GM19351 (cell line): ENCODE data around the gene WNK1.
A peak's percentile ranks its signal among the peaks of the same experiment; 100 is the strongest.
"Not testable (repeated sequence)": the region's sequence is repeated elsewhere in the genome, so short reads cannot be mapped to it uniquely, and the experiment has no call there.

ENCODE experiments used
- ATAC-seq: cut with Tn5 transposase; IDR thresholded peaks from one replicate; pipeline ENCODE4 v1.9.1; 2021; ENCODE audit warnings: mild to moderate bottlenecking, moderate library complexity; ENCODE audit not compliant: unreplicated experiment

WNK1 gene

GRCh38 chr12:751999-752694, at the start of gene WNK1:
WNK1 (plus strand) TSS chr12:752579; CDS start chr12:753566, 987 bp downstream.
- ATAC-seq, result peak; percentile 47

- no peak for ATAC-seq
Measured at GRCh38 chr12:704516-705242, 47.7 kb upstream of the WNK1 start.

- not testable (repeated sequence) for ATAC-seq
Measured at GRCh38 chr12:708084-708483, 44.3 kb upstream of the WNK1 start.

- ATAC-seq, result no peak
Measured at GRCh38 chr12:709455-710020, 42.8 kb upstream of the WNK1 start.

GRCh38 chr12:712172-712863, 40.1 kb upstream of the WNK1 start:
- ATAC-seq, result no peak

- no peak for ATAC-seq
Measured at GRCh38 chr12:713281-713875, 39.0 kb upstream of the WNK1 start.

- ATAC-seq, result no peak
Measured at GRCh38 chr12:716506-716905, 35.9 kb upstream of the WNK1 start.

GRCh38 chr12:718756-719102, 33.6 kb upstream of the WNK1 start:
- ATAC-seq, result no peak

GRCh38 chr12:720231-720941, 32.0 kb upstream of the WNK1 start:
- ATAC-seq, result no peak

GRCh38 chr12:724194-724855, 28.1 kb upstream of the WNK1 start:
- ATAC-seq, result peak; percentile 62

GRCh38 chr12:725076-725475, 27.3 kb upstream of the WNK1 start:
- ATAC-seq, result no peak

GRCh38 chr12:726281-727140, 25.9 kb upstream of the WNK1 start:
- no peak for ATAC-seq

- no peak for ATAC-seq
Measured at GRCh38 chr12:727321-727720, 25.1 kb upstream of the WNK1 start.

- ATAC-seq, result no peak
Measured at GRCh38 chr12:728781-729180, 23.6 kb upstream of the WNK1 start.

- ATAC-seq, result no peak
Measured at GRCh38 chr12:729221-729620, 23.2 kb upstream of the WNK1 start.

- ATAC-seq, result no peak
Measured at GRCh38 chr12:730550-730949, 21.8 kb upstream of the WNK1 start.

- no peak for ATAC-seq
Measured at GRCh38 chr12:737122-737739, 15.1 kb upstream of the WNK1 start.

- ATAC-seq, result no peak
Measured at GRCh38 chr12:738712-739111, 13.7 kb upstream of the WNK1 start.

- no peak for ATAC-seq
Measured at GRCh38 chr12:739349-739748, 13.0 kb upstream of the WNK1 start.
